ENCODE data around the gene RMC1. TPM values are rescaled to one million over a fixed set of nuclear protein-coding genes. Genes with fewer than 3 reads are reported as not detected.
A peak's percentile ranks its signal among the peaks of the same experiment; 100 is the strongest.
"Not testable (repeated sequence)": the region's sequence is repeated elsewhere in the genome, so short reads cannot be mapped to it uniquely, and the experiment has no call there.

Gene RMC1
- total RNA-seq, 2 donors from 2014 or later: 12.0 to 28.5 TPM

DNA sequence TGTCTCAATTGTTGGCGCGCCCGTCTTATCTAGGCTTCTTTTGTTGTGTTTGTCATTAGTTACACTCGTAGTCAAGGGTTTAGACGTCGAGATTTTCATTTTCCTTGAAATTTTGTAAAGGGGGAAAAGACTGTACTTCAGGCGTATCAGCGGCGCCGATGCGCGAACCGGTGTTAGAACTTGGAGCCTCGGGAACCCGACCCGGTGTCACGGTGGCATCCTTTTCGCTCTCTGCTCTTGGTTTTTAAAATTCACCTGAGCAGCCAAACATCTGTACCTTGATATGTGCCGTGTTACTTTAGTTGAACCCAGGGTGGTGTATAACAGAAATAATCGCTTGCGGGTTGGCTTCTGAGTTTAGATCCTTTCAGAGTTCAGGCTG lies 643 bp downstream of the RMC1 start:
- 4% methylated on average over 21 of the region's 21 CpGs for WGBS
- Histone ChIP-seq H3K27me3 (replicated peaks; ENCODE audit: insufficient read depth) (no peaks in the 10 kb centered on the region), H3K4me1 (replicated peaks) (no peaks in the 10 kb centered on the region), H3K4me3 (peak overlapping the region; percentile 79 to 90), H3K27ac (peak overlapping the region; percentile 9 to 91), H3K9me3 (no peaks in the 10 kb centered on the region), H3K36me3 (no peaks in the 10 kb centered on the region)
- intact Hi-C loops (cut with DNase I): loop anchor here (2.0 to 10.0 kb wide), 4 partner anchors 51 to 369 kb away; partner anchors contain the start of genes CABLES1, NPC1 and RIOK3
- TF ChIP-seq POLR2AphosphoS5 (IDR thresholded peaks at IDR 0.05): no peak
- no peak for TF ChIP-seq CTCF (IDR thresholded peaks at IDR 0.05)
- TF ChIP-seq POLR2A (IDR thresholded peaks at IDR 0.05): no peak
- no peak for DNase-seq (ENCODE audit: low spot score)

GRCh38 chr18:23504720-23505119 lies 1.4 kb downstream of the RMC1 start:
- TF ChIP-seq POLR2AphosphoS5 (IDR thresholded peaks at IDR 0.05) (no peak), CTCF (IDR thresholded peaks at IDR 0.05) (no peak), POLR2A (IDR thresholded peaks at IDR 0.05) (no peak)
- Histone ChIP-seq H3K9me3 (no peaks in the 10 kb centered on the region), H3K4me3 (peak overlapping the region in 1 of 2 donors; percentile 90), H3K4me1 (replicated peaks) (no peaks in the 10 kb centered on the region), H3K27ac (no peak overlapping the region), H3K36me3 (no peaks in the 10 kb centered on the region), H3K27me3 (replicated peaks; ENCODE audit: insufficient read depth) (no peaks in the 10 kb centered on the region)
- DNase-seq (ENCODE audit: low spot score): no peak
- intact Hi-C loops (cut with DNase I): loop anchor here (2.0 to 10.0 kb wide), 4 partner anchors 52 to 370 kb away; partner anchors contain the start of genes CABLES1, NPC1 and RIOK3
- WGBS: 83% methylated on average over 3 of the region's 3 CpGs

- intact Hi-C loops (cut with DNase I): loop anchor here (10.0 kb wide), 1 partner anchor 372 kb away; the partner anchor contains the start of gene CABLES1
- Histone ChIP-seq H3K27me3 (replicated peaks; ENCODE audit: insufficient read depth) (no peaks in the 10 kb centered on the region), H3K4me3 (no peak overlapping the region), H3K9me3 (no peaks in the 10 kb centered on the region), H3K36me3 (no peaks in the 10 kb centered on the region), H3K4me1 (replicated peaks) (no peaks in the 10 kb centered on the region), H3K27ac (no peak overlapping the region)
- 94% methylated on average over 6 of the region's 6 CpGs for WGBS
- no peak for TF ChIP-seq CTCF (IDR thresholded peaks at IDR 0.05)
- no peak for TF ChIP-seq POLR2AphosphoS5 (IDR thresholded peaks at IDR 0.05)
- TF ChIP-seq POLR2A (IDR thresholded peaks at IDR 0.05): no peak
- no peak for DNase-seq (ENCODE audit: low spot score)
Observed at GRCh38 chr18:23506393-23506792, 3.1 kb downstream of the RMC1 start.

DNA sequence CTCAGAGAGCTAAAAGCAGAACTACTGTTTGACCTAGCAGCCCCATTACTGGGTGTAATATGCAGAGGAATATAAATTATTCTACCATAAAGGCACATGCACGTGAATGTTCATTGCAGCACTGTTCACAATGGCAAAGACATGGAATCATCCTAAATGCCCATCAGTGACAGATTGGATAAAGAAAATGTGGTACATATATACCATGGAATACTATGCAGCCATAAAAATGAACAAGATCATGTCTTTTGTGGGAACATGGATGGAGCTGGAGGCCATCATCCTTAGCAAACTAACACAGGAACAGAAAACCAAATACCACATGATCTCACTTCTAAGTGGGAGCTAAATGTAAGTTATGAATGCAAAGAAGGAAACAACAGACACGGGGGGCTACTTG lies 7.6 kb downstream of the RMC1 start:
- intact Hi-C loops (cut with DNase I); H3K4me1 ChIP-seq (replicated peaks); H3K9me3 ChIP-seq; DNase-seq (ENCODE audit: low spot score); H3K36me3 ChIP-seq; H3K4me3 ChIP-seq; H3K27me3 ChIP-seq (replicated peaks; ENCODE audit: insufficient read depth); H3K27ac ChIP-seq: not testable (repeated sequence)
- WGBS: 94% methylated on average over 2 of the region's 2 CpGs

DNA sequence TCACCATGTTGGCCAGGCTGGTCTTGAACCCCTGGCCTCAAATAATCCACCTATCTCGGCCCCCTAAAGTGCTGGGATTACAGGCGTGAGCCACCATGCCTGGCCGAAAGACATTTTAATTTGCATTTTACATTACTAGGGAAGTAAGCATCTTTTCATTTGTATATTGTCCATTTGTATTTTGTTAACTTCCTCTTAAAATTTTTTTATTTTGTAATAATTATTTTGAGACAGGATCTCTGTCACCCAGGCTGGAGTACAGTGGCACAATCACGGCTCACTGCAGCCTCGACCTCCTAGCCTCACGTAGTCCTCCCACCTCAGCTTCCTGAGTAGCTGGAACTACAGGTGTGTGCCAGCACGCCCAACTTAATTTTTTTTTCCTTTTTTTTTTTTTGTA lies 8.9 kb downstream of the RMC1 start:
- WGBS: 86% methylated on average over 7 of the region's 7 CpGs
- H3K36me3 ChIP-seq; DNase-seq (ENCODE audit: low spot score); H3K27me3 ChIP-seq (replicated peaks; ENCODE audit: insufficient read depth); H3K4me3 ChIP-seq; H3K27ac ChIP-seq; H3K4me1 ChIP-seq (replicated peaks); intact Hi-C loops (cut with DNase I); H3K9me3 ChIP-seq: not testable (repeated sequence)

DNA sequence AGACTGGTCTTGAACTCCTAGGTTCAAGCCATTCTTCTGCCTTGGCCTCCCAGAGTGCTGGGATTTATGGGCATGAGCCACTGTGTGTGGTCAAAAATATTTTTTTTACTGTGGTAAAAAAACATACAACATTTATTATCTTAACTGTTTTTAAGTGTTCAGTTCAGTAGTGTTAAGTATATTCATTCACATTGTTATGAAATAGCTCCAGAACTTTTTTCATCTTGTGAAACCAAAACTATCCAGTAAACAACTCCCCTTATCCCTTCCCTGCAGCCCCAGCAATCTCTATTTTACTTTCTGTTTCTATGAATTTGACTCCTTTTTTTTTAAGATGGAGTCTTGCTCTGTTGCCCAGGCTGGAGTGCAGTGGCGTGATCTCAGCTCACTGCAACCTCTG lies 9.3 kb downstream of the RMC1 start:
- TF ChIP-seq CTCF (IDR thresholded peaks at IDR 0.05) (no peak), POLR2A (IDR thresholded peaks at IDR 0.05) (no peak), POLR2AphosphoS5 (IDR thresholded peaks at IDR 0.05) (no peak)
- no peak for DNase-seq (ENCODE audit: low spot score)
- no peak overlapping the region for H3K27ac ChIP-seq
- WGBS: 89% methylated on average over 1 of the region's 1 CpG
- no peaks in the 10 kb centered on the region for H3K9me3 ChIP-seq
- intact Hi-C loops (cut with DNase I): no loop called here
- H3K4me1 ChIP-seq (replicated peaks): no peaks in the 10 kb centered on the region
- no peaks in the 10 kb centered on the region for H3K27me3 ChIP-seq (replicated peaks; ENCODE audit: insufficient read depth)
- H3K4me3 ChIP-seq: no peak overlapping the region
- H3K36me3 ChIP-seq: no peaks in the 10 kb centered on the region
